Renal cortex interstitium (tissue), 15 donors: ENCODE measurements around the gene TPRG1. TPM values are rescaled to one million over a fixed set of nuclear protein-coding genes. Genes with fewer than 3 reads are reported as not detected.
A peak's percentile ranks its signal among the peaks of the same experiment; 100 is the strongest.

Experiments
- DNase-seq, 11 donors: peaks; one replicate each; pipeline ENCODE4 v3.0.0-alpha.2; 2013; ENCODE audit warnings: low read depth in 9 of 11, low spot score in 4 of 11; ENCODE audit errors: extremely low read depth in 1 of 11
- long read RNA-seq, 16 experiments: transcript quantifications; one replicate each; lab custom pipeline, GENCODE V29; 2026
- polyA plus RNA-seq, 3 donors: library from polyadenylated mRNA; unstranded; fragments of 120-200 nt; gene quantifications; one replicate each; pipeline ENCODE4 v1.2.1, GENCODE V29; 2013; ENCODE audit not compliant: insufficient read length in 3 of 3

TPRG1 gene, protein sequence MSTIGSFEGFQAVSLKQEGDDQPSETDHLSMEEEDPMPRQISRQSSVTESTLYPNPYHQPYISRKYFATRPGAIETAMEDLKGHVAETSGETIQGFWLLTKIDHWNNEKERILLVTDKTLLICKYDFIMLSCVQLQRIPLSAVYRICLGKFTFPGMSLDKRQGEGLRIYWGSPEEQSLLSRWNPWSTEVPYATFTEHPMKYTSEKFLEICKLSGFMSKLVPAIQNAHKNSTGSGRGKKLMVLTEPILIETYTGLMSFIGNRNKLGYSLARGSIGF
- under 1 TPM; 0.56 to 0.78 (median 0.70) TPM for polyA plus RNA-seq
- long read RNA-seq, donor 1, result 0 reads
- long read RNA-seq, donor 2, result 0 reads
- long read RNA-seq, donor 3, result 0 reads
- long read RNA-seq, donor 4, result 0 reads
- long read RNA-seq, donor 5, result 0 reads
- long read RNA-seq, donor 6, result 0 reads
- long read RNA-seq, donor 7, result 0 reads
- long read RNA-seq, donor 8, result 0 reads
- long read RNA-seq, donor 9, result 0 reads
- long read RNA-seq, donor 10, result 0 reads
- long read RNA-seq, donor 11, result 0 reads
- long read RNA-seq, donor 12, result 0 reads
- long read RNA-seq, donor 13, result 0 reads
- long read RNA-seq, donor 14, result 0 reads
- long read RNA-seq, donor 15, result 0 reads
- long read RNA-seq, donor 16, result 0 reads

- DNase-seq, result no peak
Observed at GRCh38 chr3:189171707-189172106, at the start of gene TPRG1. TPRG1 (plus strand) TSS chr3:189171971; CDS start chr3:189207385, 35,414 bp downstream.

DNA sequence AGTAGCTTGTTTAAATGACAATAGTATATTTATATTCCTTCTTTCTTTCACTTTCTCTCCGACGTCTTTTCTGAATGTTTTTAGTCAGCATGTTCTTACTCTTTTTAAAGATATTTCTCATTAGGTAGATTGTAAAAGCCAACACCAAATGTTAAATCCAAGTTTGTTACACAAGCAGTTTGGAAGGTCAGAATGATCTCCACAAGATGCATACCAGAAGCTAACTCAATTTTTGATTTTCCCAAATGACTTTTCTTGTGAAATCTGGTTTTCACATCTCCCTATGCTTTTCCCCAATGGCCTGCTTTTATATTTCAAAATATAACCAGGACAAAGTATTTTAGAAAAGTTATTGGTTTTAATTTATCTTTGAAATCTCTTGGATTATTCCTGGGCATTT lies 49.7 kb upstream of the TPRG1 start:
- no peak for DNase-seq

- no peak for DNase-seq
Observed at GRCh38 chr3:189122526-189123205, 49.1 kb upstream of the TPRG1 start.

DNA sequence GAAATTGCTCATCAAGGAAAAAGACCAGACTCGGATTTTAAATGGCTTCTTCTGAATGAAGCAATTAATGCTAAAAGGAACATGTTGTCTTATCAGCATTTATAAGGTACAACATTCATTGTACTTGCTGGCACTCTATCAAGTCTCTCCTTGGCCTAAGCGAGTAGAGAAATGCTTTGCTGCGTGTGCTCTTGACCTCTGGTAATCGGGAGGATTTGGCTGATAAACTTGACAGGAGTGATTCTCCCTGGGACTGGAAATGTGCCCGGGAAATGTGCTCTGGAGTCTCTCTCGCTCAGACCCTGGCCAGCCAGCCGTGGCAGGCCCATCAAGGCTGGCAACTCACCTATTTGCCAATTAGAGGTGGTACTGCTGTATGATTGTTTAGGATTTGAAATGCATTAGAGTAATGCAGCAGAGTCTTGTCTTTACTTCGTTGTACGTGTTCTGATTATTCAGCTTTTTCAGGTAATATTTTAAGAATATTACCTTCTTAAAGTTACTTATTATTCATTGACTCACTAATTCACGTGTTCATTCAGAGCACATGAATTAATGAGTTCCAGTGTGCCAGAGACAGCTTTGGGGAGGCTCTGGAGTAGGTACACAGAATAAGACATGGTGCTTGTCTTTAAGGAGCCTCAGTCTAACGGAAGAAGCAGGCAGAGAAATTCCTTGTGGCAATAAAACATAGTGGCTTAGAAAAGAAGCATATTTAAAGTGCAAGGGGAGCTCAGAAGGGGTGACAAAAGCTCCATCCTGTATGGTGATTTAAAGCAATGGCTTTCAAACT lies 48.0 kb upstream of the TPRG1 start:
- DNase-seq, result no peak

GRCh38 chr3:189132231-189132671 lies 39.5 kb upstream of the TPRG1 start:
- DNase-seq, result no peak

GRCh38 chr3:189132839-189133238 lies 38.9 kb upstream of the TPRG1 start:
- DNase-seq, result no peak

GRCh38 chr3:189133768-189134167 lies 38.0 kb upstream of the TPRG1 start:
- no peak for DNase-seq

- no peak for DNase-seq
Observed at GRCh38 chr3:189137416-189137815, 34.4 kb upstream of the TPRG1 start.

DNA sequence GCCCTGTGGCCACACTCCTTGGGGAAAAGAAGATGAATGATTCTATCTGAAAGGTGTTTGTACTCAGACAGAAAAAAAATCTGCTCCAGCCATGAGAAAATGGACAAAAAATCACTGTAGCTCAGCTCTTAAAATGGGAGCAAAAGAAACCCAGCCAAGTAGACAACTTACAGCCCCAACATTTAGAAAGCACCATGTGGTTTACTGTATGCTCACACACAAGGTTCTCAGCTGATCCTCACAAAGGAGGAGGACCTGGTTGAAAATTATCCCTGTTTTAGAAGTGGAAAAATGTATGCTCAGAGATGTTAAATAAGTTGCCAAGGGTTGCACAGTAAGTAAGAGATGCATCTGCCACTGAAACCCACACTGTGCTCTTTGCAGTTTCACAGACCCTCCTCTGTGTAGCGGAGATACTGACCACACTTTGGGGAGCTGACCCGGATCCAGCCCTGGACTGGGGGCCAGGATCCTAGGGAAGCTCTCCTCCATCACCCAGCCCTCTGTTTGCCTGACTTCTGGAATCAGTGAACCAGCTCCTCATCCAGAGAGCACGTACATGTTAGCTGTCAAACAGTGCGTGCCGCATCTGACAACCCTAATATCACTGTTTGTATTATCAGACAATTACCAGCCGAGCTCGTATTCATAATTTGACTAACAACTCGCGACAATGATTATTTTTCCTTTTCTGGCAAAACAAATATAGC lies 32.7 kb upstream of the TPRG1 start:
- DNase-seq, result no peak

DNA sequence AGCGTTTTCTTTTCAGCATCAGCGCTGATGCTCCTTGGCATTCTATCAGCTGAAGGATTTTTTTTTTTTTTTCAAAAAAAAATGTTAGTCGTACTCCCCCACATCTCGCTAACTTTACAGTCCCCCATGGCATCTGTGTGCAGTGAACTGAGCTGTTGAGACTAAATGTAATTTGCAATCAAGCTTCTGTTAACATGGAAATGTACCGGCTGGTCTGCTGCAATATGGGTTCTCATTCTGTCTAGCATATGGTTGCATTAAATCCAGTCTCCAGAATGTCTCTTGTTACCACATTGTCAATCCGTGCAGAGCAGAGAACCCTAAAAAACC lies 32.2 kb upstream of the TPRG1 start:
- DNase-seq, result no peak

GRCh38 chr3:189142527-189142926 lies 29.2 kb upstream of the TPRG1 start:
- no peak for DNase-seq

GRCh38 chr3:189143321-189143720 lies 28.4 kb upstream of the TPRG1 start:
- DNase-seq, result no peak

- no peak for DNase-seq
Observed at GRCh38 chr3:189143771-189144170, 28.0 kb upstream of the TPRG1 start.

GRCh38 chr3:189144645-189145044 lies 27.1 kb upstream of the TPRG1 start:
- DNase-seq, result peak in 5 of 11 donors; percentile 21 to 49 (median 25)

GRCh38 chr3:189146848-189147247 lies 24.9 kb upstream of the TPRG1 start:
- no peak for DNase-seq

DNA sequence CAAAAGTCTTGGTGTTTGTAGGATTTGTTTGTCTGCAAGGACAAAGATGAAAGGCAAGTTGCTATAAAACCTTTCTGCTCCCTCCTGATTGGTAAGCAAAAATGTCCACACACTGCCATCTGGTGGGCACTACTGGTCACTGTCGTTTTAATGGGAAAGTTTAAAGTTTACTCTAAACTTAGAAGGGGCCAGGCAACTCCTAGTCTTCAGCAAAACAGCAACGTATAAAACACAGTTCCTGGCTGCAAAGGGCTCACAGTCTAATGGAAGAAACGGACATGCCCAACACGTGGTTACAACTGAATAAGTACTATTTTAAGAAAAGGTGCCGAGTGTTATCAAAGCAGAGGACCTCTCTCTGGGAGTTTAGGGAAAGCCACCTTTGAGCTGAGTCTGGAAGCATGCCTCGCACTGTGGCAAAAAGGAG lies 23.7 kb upstream of the TPRG1 start:
- peak; percentile 24 to 76 (median 54) for DNase-seq

DNA sequence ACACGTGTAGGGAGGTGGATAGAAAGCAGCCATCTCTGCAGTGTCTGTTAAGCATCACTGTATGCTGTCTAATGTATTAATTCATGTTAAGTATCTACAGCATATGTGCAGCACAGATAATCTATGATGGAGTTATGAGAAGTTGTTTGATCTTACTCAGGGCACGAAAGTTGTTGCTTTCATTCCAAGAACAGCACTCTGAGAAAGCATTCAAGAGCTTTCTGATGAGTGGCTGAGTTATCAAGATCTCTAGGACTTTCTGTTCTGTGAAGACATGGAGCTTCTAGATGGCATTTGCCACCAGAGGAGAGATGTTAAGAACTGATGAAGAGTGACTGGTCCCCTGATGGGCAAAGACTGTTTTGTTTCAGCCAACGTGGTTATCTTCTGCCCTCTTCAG lies 22.6 kb upstream of the TPRG1 start:
- no peak for DNase-seq

GRCh38 chr3:189157232-189158007 lies 14.4 kb upstream of the TPRG1 start:
- no peak for DNase-seq
